Glomerular endothelial cell (primary cell): ENCODE results near the gene RAB22A. TPM values are rescaled to one million over a fixed set of nuclear protein-coding genes. Genes with fewer than 3 reads are reported as not detected.
"Not testable (repeated sequence)": the region's sequence is repeated elsewhere in the genome, so short reads cannot be mapped to it uniquely, and the experiment has no call there.

Experiments
- DNase-seq: peaks from one replicate; pipeline ENCODE4 v3.0.0-alpha.2; 2011; ENCODE audit warnings: low read depth, low spot score; ENCODE audit errors: extremely low read depth
- total RNA-seq: library from RNA; depleted of rRNA; stranded (reverse); fragments of >200 nt; gene quantifications from 2 replicates; pipeline ENCODE4 v1.2.3, GENCODE V29; 2015

The RAB22A gene
- total RNA-seq, 1 donor from 2014 or later = 21.8 TPM

- DNase-seq = no peak
These were observed 98.5 kb downstream of the RAB22A start for GRCh38 chr20:58407966-58408557.

DNA sequence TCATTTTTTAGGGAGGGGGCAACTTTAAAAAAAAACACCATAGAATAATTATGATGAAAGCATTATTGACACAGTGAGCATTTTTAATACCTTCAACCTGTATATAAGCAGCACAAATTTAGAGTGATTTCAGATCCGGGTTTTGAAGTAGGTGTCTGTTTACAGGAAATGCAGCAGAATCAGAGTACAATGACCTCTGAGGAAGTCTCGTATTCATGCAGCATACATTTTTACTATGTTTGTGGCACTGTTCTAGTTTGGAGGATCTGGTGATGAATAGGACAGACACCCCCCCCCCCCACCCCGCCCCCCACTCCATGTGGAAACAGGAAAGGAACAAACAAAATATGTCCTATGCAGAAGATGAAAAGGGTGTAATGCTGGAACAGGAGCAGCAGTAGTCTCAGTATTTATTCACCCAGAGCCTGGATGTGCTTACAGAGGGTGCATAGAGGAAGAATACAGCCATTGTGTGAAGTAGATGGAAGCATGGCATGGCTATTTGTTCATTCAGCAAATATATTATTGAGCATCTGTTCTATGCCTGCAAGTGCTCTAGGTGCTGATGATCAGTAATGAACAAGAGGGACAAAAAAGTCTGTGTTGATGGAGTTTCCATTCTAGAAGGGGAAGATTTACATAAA lies 99.2 kb downstream of the RAB22A start:
- no peak for DNase-seq

GRCh38 chr20:58414216-58414615 lies 104.7 kb downstream of the RAB22A start:
- DNase-seq = not testable (repeated sequence)

DNA sequence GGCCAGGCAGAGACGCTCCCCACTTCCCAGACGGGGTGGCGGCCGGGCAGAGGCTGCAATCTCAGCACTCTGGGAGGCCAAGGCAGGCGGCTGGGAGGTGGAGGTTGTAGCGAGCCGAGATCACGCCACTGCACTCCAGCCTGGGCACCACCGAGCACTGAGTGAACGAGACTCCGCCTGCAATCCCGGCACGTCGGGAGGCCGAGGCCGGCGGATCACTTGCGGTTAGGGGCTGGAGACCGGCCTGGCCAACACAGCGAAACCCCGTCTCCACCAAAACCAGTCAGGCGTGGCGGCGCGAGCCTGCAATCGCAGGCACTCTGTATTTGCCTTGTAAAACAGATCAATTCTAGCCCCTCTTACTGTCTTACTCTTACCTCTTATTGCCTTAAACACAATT lies 105.3 kb downstream of the RAB22A start:
- not testable (repeated sequence) for DNase-seq

- DNase-seq = no peak
These were observed 106.5 kb downstream of the RAB22A start for GRCh38 chr20:58416057-58416456.

DNA sequence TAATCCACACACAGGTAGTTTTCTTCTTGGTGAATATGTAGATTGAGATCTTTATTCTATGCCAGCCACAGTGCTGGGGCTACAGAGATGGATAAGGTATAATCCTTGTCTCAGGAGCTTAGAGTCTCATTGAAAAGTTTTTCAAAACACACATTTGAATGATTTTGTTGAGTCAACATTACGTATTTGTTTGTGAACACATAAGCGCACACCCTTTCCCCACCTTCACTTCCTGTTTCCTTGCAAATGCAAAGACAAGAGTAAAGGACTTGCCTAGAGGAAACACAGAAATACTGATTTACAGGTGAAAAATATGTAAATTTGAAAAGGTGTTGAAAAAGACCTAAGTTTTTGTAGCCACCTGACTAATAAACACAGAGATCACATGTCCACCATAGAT lies 107.3 kb downstream of the RAB22A start:
- DNase-seq = no peak

Other genes starting within 250 kb of the RAB22A start
- not detected in 2 replicates for gene ANKRD60, start 81.1 kb upstream of the RAB22A start, total RNA-seq
- 10.1 and 17.6 TPM in 2 replicates for gene VAPB, start 79.5 kb downstream of the RAB22A start, total RNA-seq
- 0.34 and 4.2 TPM in 2 replicates for gene APCDD1L, start 205.7 kb downstream of the RAB22A start, total RNA-seq